Gastroesophageal sphincter (tissue), 3 donors: Measurements from ENCODE around the gene CMC1.

Source experiments
- EP300 ChIP-seq: sonication (generic); formaldehyde crosslinking; IDR thresholded peaks from one replicate; pipeline ENCODE4 v1.6.1; 2017; ENCODE audit warnings: antibody characterized with exemption, mild to moderate bottlenecking
- POLR2A ChIP-seq, 2 donors: fragments of 450-650 bp; IDR thresholded peaks; one replicate each; pipeline ENCODE4 v1.6.1; 2017; ENCODE audit warnings: antibody characterized with exemption in 2 of 2, mild to moderate bottlenecking in 2 of 2, moderate library complexity in 1 of 2
- POLR2AphosphoS5 ChIP-seq: sonication (generic); formaldehyde crosslinking; IDR thresholded peaks from one replicate; pipeline ENCODE4 v1.6.1; 2017; ENCODE audit warnings: antibody characterized with exemption
- TF ChIP-seq, protein P1 (sequence below), 4 experiments: fragments of 200-600 bp in 2 of 4; fragments of 450-650 bp in 2 of 4; sonication (generic) in 1 of 4; IDR thresholded peaks; one replicate each; pipeline ENCODE4 v1.5.1; 2017 to 2019; ENCODE audit warnings: antibody characterized with exemption in 4 of 4, mild to moderate bottlenecking in 2 of 4, moderate library complexity in 2 of 4

DNA sequence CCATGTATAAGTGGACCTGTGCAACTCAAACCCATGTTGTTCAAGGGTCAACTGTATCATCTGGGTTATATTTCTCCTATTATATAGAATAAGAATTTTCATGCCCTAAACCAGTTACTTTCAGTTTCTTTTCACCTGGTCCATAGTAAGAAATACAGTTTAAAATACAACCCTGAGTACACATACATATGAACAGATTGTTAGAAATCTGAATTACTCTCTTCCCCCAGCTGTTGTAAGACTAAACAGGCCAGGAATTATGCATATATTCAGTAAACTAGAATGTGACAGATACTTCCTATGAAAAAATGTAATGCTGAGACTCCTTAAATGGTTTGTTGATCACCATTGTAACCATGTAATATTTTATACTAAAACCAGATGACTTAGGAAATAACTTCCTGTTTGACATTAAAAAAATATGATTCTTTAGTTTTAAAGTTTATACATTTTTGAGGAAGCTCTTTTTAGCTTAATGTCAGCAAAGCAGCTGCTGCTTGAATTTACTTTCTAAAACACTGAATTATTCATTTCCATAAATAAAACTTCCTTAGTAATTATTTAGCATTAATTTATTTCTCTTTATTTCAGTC is 54.6 kb downstream of the CMC1 start:
- TF ChIP-seq, protein P1, sequence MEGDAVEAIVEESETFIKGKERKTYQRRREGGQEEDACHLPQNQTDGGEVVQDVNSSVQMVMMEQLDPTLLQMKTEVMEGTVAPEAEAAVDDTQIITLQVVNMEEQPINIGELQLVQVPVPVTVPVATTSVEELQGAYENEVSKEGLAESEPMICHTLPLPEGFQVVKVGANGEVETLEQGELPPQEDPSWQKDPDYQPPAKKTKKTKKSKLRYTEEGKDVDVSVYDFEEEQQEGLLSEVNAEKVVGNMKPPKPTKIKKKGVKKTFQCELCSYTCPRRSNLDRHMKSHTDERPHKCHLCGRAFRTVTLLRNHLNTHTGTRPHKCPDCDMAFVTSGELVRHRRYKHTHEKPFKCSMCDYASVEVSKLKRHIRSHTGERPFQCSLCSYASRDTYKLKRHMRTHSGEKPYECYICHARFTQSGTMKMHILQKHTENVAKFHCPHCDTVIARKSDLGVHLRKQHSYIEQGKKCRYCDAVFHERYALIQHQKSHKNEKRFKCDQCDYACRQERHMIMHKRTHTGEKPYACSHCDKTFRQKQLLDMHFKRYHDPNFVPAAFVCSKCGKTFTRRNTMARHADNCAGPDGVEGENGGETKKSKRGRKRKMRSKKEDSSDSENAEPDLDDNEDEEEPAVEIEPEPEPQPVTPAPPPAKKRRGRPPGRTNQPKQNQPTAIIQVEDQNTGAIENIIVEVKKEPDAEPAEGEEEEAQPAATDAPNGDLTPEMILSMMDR (IDR thresholded peaks at IDR 0.05), result no peak
- TF ChIP-seq POLR2AphosphoS5 (no peak), POLR2A (IDR thresholded peaks at IDR 0.05) (no peak), EP300 (no peak)
